OCI-LY7 (cell line): Measurements from ENCODE around the gene GALNTL6. TPM values are rescaled to one million over a fixed set of nuclear protein-coding genes. Genes with fewer than 3 reads are reported as not detected.

Source experiments
- BruUV-seq: library from RNA; stranded (reverse); fragments of 400-500 nt; replicated peaks from 2 replicates; lab custom pipeline; 2021; lab: Mats Ljungman, UMichigan
- CTCF ChIA-PET: fragments of 300-600 bp; sonication (Branson Sonifier 250); formaldehyde crosslinking; loops from one replicate; lab custom pipeline; 2022; ENCODE audit warnings: antibody characterized with exemption; ENCODE audit not compliant: unreplicated experiment; lab: Charles Lee
- POLR2A ChIA-PET: fragments of 300-600 bp; sonication (Branson Sonifier 250); formaldehyde crosslinking; loops from one replicate; lab custom pipeline; 2022; ENCODE audit warnings: antibody characterized with exemption; lab: Charles Lee
- DNase-seq: peaks from one replicate; pipeline ENCODE4 v3.0.0-alpha.2; 2015; ENCODE audit warnings: low spot score
- H2AFZ ChIP-seq: fragments of 200-600 bp; sonication (generic), shearing (Covaris generic); 2 replicates; pipeline ENCODE4 v1.6.1; 2014; ENCODE audit warnings: mild to moderate bottlenecking, antibody characterized with exemption, low read length, moderate library complexity
- H3K27ac ChIP-seq: fragments of 200-600 bp; sonication (generic); 2 replicates; pipeline ENCODE4 v1.5.1; 2014; ENCODE audit warnings: mixed run types, low read depth, mild to moderate bottlenecking, moderate library complexity, low read length, inconsistent platforms; ENCODE audit not compliant: poor library complexity, severe bottlenecking
- H3K36me3 ChIP-seq: fragments of 200-600 bp; sonication (generic); 2 replicates; pipeline ENCODE4 v1.6.1; 2014; ENCODE audit warnings: mild to moderate bottlenecking, antibody characterized with exemption, low read length, moderate library complexity, mixed read lengths; ENCODE audit not compliant: insufficient read depth
- H3K4me1 ChIP-seq: fragments of 200-600 bp; sonication (generic); 2 replicates; pipeline ENCODE4 v1.5.1; 2014; ENCODE audit warnings: mild to moderate bottlenecking, low read length; ENCODE audit not compliant: insufficient read depth, poor library complexity, severe bottlenecking
- H3K4me2 ChIP-seq: fragments of 200-600 bp; sonication (generic); 2 replicates; pipeline ENCODE4 v1.6.1; 2014; ENCODE audit warnings: mild to moderate bottlenecking, low read length
- H3K4me3 ChIP-seq: fragments of 200-600 bp; sonication (generic); 2 replicates; pipeline ENCODE4 v1.5.1; 2014; ENCODE audit warnings: mild to moderate bottlenecking, low read depth, low read length; ENCODE audit not compliant: poor library complexity, severe bottlenecking
- H3K79me2 ChIP-seq: fragments of 200-600 bp; sonication (generic); 2 replicates; pipeline ENCODE4 v1.6.1; 2016; ENCODE audit warnings: low read depth, mild to moderate bottlenecking, low read length, moderate library complexity, mixed read lengths; ENCODE audit not compliant: insufficient read depth
- H3K9me2 ChIP-seq: fragments of 200-600 bp; sonication (generic); 2 replicates; pipeline ENCODE4 v1.6.1; 2016; ENCODE audit warnings: mild to moderate bottlenecking, low read length, mixed read lengths; ENCODE audit not compliant: insufficient read depth
- H3K9me3 ChIP-seq: fragments of 200-600 bp; sonication (generic); 2 replicates; pipeline ENCODE4 v1.6.1; 2014; ENCODE audit warnings: mild to moderate bottlenecking, mixed run types, low read length, mixed read lengths
- H4K20me1 ChIP-seq: fragments of 200-600 bp; sonication (generic); 2 replicates; pipeline ENCODE4 v1.6.1; 2014; ENCODE audit warnings: mild to moderate bottlenecking, antibody characterized with exemption, low read length, moderate library complexity, mixed read lengths; ENCODE audit not compliant: insufficient read depth
- CTCF ChIP-seq: fragments of 200-600 bp; sonication (generic); conservative IDR thresholded peaks from 2 replicates; pipeline ENCODE4 v1.5.1; 2014; ENCODE audit warnings: mild to moderate bottlenecking, antibody characterized with exemption, low read length, moderate library complexity, mixed read lengths
- EZH2phosphoT487 ChIP-seq: fragments of 200-600 bp; sonication (generic); IDR thresholded peaks from 2 replicates; pipeline ENCODE4 v1.6.1; 2018; ENCODE audit warnings: low read depth, borderline replicate concordance, mild to moderate bottlenecking, mixed run types, antibody characterized with exemption, low read length, moderate library complexity, mixed read lengths
- intact Hi-C: fragments of 100-400 bp; cut with micrococcal nuclease; formaldehyde crosslinking; loops from one replicate; pipeline ENCODE4 v1.10.0; 2022; ENCODE audit not compliant: unreplicated experiment
- total RNA-seq, 2 experiments: library from RNA; depleted of rRNA in 1 of 2; stranded (reverse); fragments of >200 nt in 1 of 2; shearing (Covaris generic) in 1 of 2; gene quantifications; 2 replicates each; pipeline ENCODE4 v1.2.3, GENCODE V29; 2014 to 2022

Gene GALNTL6
- total RNA-seq, 2 experiments from 2014 or later: not detected

- H3K79me2 ChIP-seq: no peaks in the 10 kb centered on the region
- BruUV-seq: no TSS peak
- no peak overlapping the region for H2AFZ ChIP-seq
- ChIA-PET POLR2A (interaction anchor here (1.1 kb wide), 1 partner anchor 11 kb away, joined by 3 read pairs; no protein-coding TSS in a partner anchor), CTCF (no interaction called here)
- H4K20me1 ChIP-seq: peaks cover 5% of the 10 kb centered on the region; the same call in 1 of the 2 replicates
- DNase-seq: peak; percentile 14
- no peak for TF ChIP-seq EZH2phosphoT487
- peak; percentile 73 for TF ChIP-seq CTCF
- no peak overlapping the region for H3K4me3 ChIP-seq
- no peaks in the 10 kb centered on the region; the same call in 1 of the 2 replicates for H3K9me2 ChIP-seq
- H3K27ac ChIP-seq: no peak overlapping the region
- no peaks in the 10 kb centered on the region for H3K36me3 ChIP-seq
- no peak overlapping the region for H3K4me2 ChIP-seq
- H3K4me1 ChIP-seq: no peaks in the 10 kb centered on the region
- intact Hi-C loops: no loop called here
- no peaks in the 10 kb centered on the region for H3K9me3 ChIP-seq
Measured at GRCh38 chr4:171846232-171846631, 33.0 kb downstream of the GALNTL6 start.

GRCh38 chr4:171846893-171847292 is 33.7 kb downstream of the GALNTL6 start:
- TF ChIP-seq CTCF (no peak), EZH2phosphoT487 (no peak)
- H3K79me2 ChIP-seq: no peaks in the 10 kb centered on the region
- CTCF ChIA-PET: no interaction called here
- DNase-seq: no peak
- no peak overlapping the region for H3K4me3 ChIP-seq
- H3K4me2 ChIP-seq: no peak overlapping the region
- BruUV-seq: no TSS peak
- no peaks in the 10 kb centered on the region for H3K4me1 ChIP-seq
- H3K9me2 ChIP-seq: no peaks in the 10 kb centered on the region; the same call in 1 of the 2 replicates
- intact Hi-C loops: no loop called here
- POLR2A ChIA-PET: interaction anchor here (0.6 to 1.1 kb wide), 2 partner anchors 11 to 971 kb away, joined by 3 to 4 read pairs; no protein-coding TSS in a partner anchor
- no peaks in the 10 kb centered on the region for H3K36me3 ChIP-seq
- no peaks in the 10 kb centered on the region for H3K9me3 ChIP-seq
- H3K27ac ChIP-seq: no peak overlapping the region
- H4K20me1 ChIP-seq: peaks cover 5% of the 10 kb centered on the region; the same call in 1 of the 2 replicates
- H2AFZ ChIP-seq: no peak overlapping the region

GRCh38 chr4:171847751-171848150 is 34.5 kb downstream of the GALNTL6 start:
- no peaks in the 10 kb centered on the region for H3K36me3 ChIP-seq
- H4K20me1 ChIP-seq: peaks cover 5% of the 10 kb centered on the region; the same call in 1 of the 2 replicates
- POLR2A ChIA-PET: interaction anchor here (0.6 kb wide), 1 partner anchor 972 kb away, joined by 4 read pairs; no protein-coding TSS in a partner anchor
- no peak for TF ChIP-seq CTCF
- intact Hi-C loops: no loop called here
- CTCF ChIA-PET: no interaction called here
- no peaks in the 10 kb centered on the region for H3K9me3 ChIP-seq
- H3K9me2 ChIP-seq: no peaks in the 10 kb centered on the region; the same call in 1 of the 2 replicates
- H3K4me1 ChIP-seq: no peaks in the 10 kb centered on the region
- no peak overlapping the region for H3K4me3 ChIP-seq
- H2AFZ ChIP-seq: no peak overlapping the region
- no peak for DNase-seq
- BruUV-seq: no TSS peak
- no peaks in the 10 kb centered on the region for H3K79me2 ChIP-seq
- H3K4me2 ChIP-seq: no peak overlapping the region
- H3K27ac ChIP-seq: no peak overlapping the region
